ENCODE measurements around the gene HIVEP1.
"Not testable (repeated sequence)": the region's sequence is repeated elsewhere in the genome, so short reads cannot be mapped to it uniquely, and the experiment has no call there.

Gene HIVEP1

DNA sequence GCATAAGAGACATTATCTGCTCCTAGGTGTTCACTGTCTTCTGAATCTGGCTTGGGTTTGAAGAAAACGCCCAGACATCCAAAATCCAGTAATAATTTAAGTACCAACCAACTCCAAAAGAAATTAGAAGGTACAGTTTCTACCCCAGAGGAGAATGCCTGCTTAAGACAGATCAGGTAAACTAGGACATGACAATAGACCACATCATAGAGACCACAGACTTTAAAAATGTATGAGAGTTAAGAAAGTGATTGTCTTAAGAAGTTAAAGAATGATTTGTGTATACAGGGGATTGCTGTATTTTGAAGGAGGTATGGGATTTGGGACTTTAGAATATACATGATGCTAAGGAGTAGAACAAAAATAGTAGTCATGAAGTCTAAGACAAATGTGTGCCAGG lies 157.3 kb downstream of the HIVEP1 start:
- DNase-seq (no peak), ATAC-seq (no peak)
- Mint-ChIP-seq H3K27ac (no peak overlapping the region), H3K27me3 (no peaks in the 10 kb centered on the region), H3K9me3 (no peaks in the 10 kb centered on the region), H3K4me1 (no peaks in the 10 kb centered on the region), H3K4me3 (no peak overlapping the region)

- no peak overlapping the region for H3K27ac Mint-ChIP-seq
- DNase-seq = no peak
- H3K4me3 Mint-ChIP-seq = no peak overlapping the region
- no peaks in the 10 kb centered on the region for H3K27me3 Mint-ChIP-seq
- no peak for ATAC-seq
- no peaks in the 10 kb centered on the region for H3K9me3 Mint-ChIP-seq
- H3K4me1 Mint-ChIP-seq = no peaks in the 10 kb centered on the region
Observed at GRCh38 chr6:12170351-12171092, 158.4 kb downstream of the HIVEP1 start.

- H3K27me3 Mint-ChIP-seq = no peaks in the 10 kb centered on the region
- no peak overlapping the region for H3K27ac Mint-ChIP-seq
- ATAC-seq (no peak), DNase-seq (no peak)
- H3K9me3 Mint-ChIP-seq = no peaks in the 10 kb centered on the region
- H3K4me1 Mint-ChIP-seq = no peaks in the 10 kb centered on the region
- no peak overlapping the region for H3K4me3 Mint-ChIP-seq
Observed at GRCh38 chr6:12171717-12172116, 159.6 kb downstream of the HIVEP1 start.

DNA sequence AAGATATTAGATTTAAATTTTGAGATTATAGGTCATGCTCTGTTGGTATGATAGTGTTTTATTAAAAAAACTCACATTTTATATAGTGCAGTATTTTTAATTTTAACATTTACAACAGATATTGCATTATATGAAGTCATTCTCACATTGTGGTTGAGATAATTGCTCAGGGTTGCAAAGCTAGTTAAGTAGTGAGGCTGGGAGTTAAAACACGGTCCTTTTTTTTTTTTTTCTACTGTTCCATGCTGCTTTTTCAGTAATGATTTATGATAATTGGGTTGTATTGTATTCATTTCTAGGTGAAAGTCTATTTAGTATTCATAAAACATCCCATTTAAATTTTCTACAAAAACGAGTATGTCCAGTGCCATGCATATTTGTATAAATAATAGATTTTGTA lies 160.5 kb downstream of the HIVEP1 start:
- H3K4me1 Mint-ChIP-seq = no peaks in the 10 kb centered on the region
- no peaks in the 10 kb centered on the region for H3K9me3 Mint-ChIP-seq
- H3K27me3 Mint-ChIP-seq = no peaks in the 10 kb centered on the region
- ATAC-seq (no peak), DNase-seq (no peak)
- no peak overlapping the region for H3K27ac Mint-ChIP-seq
- no peak overlapping the region for H3K4me3 Mint-ChIP-seq

DNA sequence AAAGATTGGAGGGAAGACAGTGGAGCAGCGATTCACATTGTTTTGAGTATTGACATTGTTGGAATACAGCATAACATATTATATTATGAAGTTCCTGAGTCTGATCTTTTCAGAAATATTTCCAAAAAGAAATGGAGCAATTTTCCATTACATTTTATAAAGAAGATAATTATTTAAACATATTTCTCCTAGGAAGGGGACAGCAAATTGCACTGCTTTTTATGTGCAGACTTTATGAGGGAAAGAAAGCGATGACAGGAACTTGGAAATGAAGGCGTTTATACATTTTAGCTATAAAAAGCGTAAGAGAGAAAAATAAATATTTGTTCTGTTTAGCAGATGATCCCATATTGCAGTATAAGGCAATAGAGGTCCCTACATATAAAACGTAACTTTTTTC lies 161.1 kb downstream of the HIVEP1 start:
- H3K4me3 Mint-ChIP-seq = no peak overlapping the region
- no peak for DNase-seq
- no peaks in the 10 kb centered on the region for H3K9me3 Mint-ChIP-seq
- H3K4me1 Mint-ChIP-seq = no peaks in the 10 kb centered on the region
- ATAC-seq = no peak
- no peaks in the 10 kb centered on the region for H3K27me3 Mint-ChIP-seq
- H3K27ac Mint-ChIP-seq = no peak overlapping the region

DNA sequence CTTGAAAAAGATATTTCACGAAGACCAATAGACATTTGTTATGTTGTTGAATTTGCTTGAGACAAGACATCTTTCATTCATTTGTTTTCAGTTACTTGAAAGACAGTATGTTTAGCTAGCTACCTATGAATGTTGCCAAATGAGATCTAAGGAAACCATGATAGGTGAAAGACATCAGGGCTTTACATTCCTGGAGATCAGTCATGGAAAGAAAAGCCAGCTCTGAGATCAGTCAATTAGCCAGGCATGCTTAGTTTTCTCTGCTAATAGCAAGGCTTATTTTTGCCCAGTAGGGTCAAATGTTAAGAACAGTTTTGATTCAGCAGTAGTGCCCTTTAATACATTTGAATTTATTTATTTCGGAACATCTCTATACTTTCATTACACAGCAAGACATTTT lies 161.5 kb downstream of the HIVEP1 start:
- ATAC-seq (no peak), DNase-seq (no peak)
- no peaks in the 10 kb centered on the region for H3K9me3 Mint-ChIP-seq
- H3K27me3 Mint-ChIP-seq = no peaks in the 10 kb centered on the region
- no peaks in the 10 kb centered on the region for H3K4me1 Mint-ChIP-seq
- H3K27ac Mint-ChIP-seq = no peak overlapping the region
- H3K4me3 Mint-ChIP-seq = no peak overlapping the region

GRCh38 chr6:12174878-12175277 lies 162.8 kb downstream of the HIVEP1 start:
- ATAC-seq (no peak), DNase-seq (no peak)
- Mint-ChIP-seq H3K4me1 (no peaks in the 10 kb centered on the region), H3K4me3 (no peak overlapping the region), H3K9me3 (no peaks in the 10 kb centered on the region), H3K27me3 (no peaks in the 10 kb centered on the region), H3K27ac (no peak overlapping the region)

- Mint-ChIP-seq H3K27ac (no peak overlapping the region), H3K27me3 (no peaks in the 10 kb centered on the region), H3K4me1 (no peaks in the 10 kb centered on the region), H3K4me3 (no peak overlapping the region), H3K9me3 (no peaks in the 10 kb centered on the region)
- ATAC-seq = no peak
- DNase-seq = no peak
Observed at GRCh38 chr6:12175626-12176025, 163.5 kb downstream of the HIVEP1 start.

DNA sequence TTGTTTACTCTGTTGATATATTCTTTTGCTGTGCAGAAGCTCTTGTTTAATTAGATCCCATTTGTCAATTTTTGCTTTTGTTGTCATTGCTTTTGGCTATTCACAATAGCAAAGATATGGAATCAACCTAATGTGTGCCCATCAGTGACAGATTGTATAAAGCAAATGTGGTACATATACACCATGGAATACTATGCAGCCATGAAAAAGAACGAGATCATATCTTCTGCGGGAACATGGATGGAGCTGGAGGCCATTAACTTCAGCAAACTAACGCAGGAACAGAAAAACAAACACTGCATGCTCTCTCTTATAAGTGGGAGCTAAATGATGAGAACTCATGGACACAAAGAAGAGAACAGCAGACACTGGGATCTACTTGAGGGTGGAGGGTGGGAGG lies 164.7 kb downstream of the HIVEP1 start:
- H3K4me3 Mint-ChIP-seq, DNase-seq, H3K4me1 Mint-ChIP-seq, H3K9me3 Mint-ChIP-seq, H3K27me3 Mint-ChIP-seq, ATAC-seq, H3K27ac Mint-ChIP-seq: not testable (repeated sequence)

DNA sequence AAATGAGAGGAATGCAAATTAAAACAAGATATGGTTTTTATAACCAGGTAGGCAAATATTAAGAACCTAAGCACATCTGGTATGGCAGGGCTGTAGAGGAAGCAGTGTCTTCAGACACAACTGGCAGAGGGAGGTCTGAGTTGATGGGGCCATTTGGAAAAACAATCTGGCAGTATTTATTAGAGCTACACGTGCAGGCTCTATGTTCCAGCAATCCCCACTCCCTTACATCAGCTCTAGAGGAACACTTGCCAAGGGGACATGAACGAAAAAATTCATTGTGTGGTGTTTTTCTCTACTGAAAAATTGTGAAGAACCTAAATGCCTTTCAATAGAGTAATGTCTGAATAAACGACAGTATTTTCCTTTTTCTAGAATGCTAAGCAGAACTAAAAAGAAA lies 166.4 kb downstream of the HIVEP1 start:
- Mint-ChIP-seq H3K27ac (no peak overlapping the region), H3K27me3 (no peaks in the 10 kb centered on the region), H3K9me3 (no peaks in the 10 kb centered on the region), H3K4me1 (peaks cover 9% of the 10 kb centered on the region), H3K4me3 (no peak overlapping the region)
- DNase-seq (no peak), ATAC-seq (no peak)

GRCh38 chr6:12181481-12181880 lies 169.4 kb downstream of the HIVEP1 start:
- Mint-ChIP-seq H3K4me1 (peaks cover 14% of the 10 kb centered on the region), H3K9me3 (no peaks in the 10 kb centered on the region), H3K4me3 (no peak overlapping the region), H3K27ac (no peak overlapping the region), H3K27me3 (no peaks in the 10 kb centered on the region)
- no peak for ATAC-seq
- no peak for DNase-seq

DNA sequence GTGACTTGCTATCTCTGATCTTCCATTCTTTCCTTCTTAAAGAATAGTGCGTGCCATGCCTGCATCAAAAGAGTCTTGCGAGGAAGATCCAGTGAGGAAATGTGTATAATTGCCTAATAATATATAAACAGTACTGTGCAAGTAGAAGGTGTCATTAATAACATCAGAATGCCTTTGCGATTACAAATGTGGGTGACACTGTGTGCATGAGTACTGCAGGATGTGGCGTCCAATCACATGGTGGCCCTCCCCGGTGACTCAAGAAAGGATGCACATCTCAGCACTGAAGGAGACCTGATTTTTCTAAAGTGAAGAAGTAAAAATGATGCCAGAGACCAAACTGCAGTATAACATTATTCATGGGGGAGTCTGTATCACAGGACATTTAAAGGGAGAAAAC lies 170.6 kb downstream of the HIVEP1 start:
- Mint-ChIP-seq H3K4me3 (no peak overlapping the region), H3K4me1 (peaks cover 14% of the 10 kb centered on the region), H3K27ac (no peak overlapping the region), H3K9me3 (no peaks in the 10 kb centered on the region), H3K27me3 (no peaks in the 10 kb centered on the region)
- DNase-seq (no peak), ATAC-seq (peak; percentile 72)

DNA sequence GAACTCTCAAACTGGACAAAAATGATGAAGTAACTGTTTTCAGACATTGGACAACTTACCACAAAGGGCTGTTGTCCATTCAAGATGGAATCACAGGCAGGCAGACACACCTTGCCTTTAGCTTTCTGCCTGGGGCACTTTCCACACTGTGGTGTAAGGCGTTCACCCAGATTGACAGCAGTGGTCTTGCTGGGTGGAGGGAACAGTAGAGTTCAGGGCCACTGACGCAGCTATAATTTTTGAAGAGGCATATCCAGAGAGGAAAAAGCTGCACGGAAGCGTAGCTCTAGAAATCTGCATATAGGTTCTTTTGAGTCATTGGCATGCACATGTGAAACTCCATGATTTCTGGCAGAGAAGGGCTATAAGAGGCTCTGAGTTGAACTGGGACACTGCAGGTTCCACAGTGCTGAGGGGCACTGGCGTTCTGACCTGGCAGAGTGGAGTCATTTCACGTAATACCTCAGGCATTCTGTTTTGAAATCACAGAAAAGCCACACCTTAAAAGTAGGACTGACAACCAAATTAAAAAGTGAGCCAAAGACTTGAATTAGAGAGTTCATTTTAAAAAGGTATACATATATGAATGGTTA lies 173.1 kb downstream of the HIVEP1 start:
- Mint-ChIP-seq H3K27me3 (no peaks in the 10 kb centered on the region), H3K9me3 (no peaks in the 10 kb centered on the region), H3K27ac (no peak overlapping the region), H3K4me3 (no peak overlapping the region), H3K4me1 (peaks cover 14% of the 10 kb centered on the region)
- DNase-seq (no peak), ATAC-seq (no peak)

- Mint-ChIP-seq H3K9me3 (no peaks in the 10 kb centered on the region), H3K4me3 (no peak overlapping the region), H3K4me1 (peaks cover 14% of the 10 kb centered on the region), H3K27me3 (no peaks in the 10 kb centered on the region), H3K27ac (no peak overlapping the region)
- ATAC-seq = no peak
- DNase-seq = no peak
Observed at GRCh38 chr6:12186528-12186927, 174.4 kb downstream of the HIVEP1 start.

DNA sequence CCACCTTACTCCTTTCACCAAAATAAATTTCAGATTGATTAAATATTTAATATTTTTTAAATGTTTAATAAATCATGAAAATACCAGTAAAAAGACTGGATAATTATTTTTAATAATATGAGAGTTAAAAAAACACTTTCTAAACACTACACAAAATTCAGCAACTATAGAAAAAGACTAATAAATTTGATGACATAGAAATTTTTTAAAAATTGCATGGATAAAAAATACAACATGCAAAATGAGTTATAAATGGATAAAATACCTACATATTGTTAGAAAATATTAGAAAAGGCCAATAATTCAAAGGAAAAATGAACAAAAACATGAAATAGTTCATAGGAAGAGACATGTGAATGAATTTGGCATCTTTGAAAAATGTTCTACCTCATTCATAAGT lies 177.0 kb downstream of the HIVEP1 start:
- H3K4me3 Mint-ChIP-seq = no peak overlapping the region
- peaks cover 6% of the 10 kb centered on the region for H3K4me1 Mint-ChIP-seq
- no peaks in the 10 kb centered on the region for H3K9me3 Mint-ChIP-seq
- ATAC-seq = no peak
- no peak for DNase-seq
- H3K27me3 Mint-ChIP-seq = no peaks in the 10 kb centered on the region
- H3K27ac Mint-ChIP-seq = no peak overlapping the region

DNA sequence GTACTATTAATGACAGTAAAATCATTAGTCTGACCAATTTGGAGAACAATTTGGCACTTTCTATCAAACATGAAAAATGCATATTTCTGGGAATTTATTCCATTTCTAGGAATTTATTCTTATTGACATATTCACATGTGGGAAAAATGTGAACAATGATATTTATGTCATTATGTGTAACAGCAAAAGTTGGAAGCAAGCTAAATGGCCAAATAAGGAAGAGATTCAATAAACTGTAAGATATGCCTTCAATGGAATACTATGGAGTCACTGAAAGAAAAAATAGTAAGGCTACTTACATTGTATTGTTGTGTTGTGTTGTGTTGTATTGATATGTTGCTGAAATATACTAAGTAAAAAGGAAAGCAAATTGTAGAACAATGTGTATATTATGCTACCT lies 177.5 kb downstream of the HIVEP1 start:
- no peaks in the 10 kb centered on the region for H3K27me3 Mint-ChIP-seq
- H3K4me3 Mint-ChIP-seq = no peak overlapping the region
- DNase-seq (no peak), ATAC-seq (no peak)
- peaks cover under 1% of the 10 kb centered on the region for H3K4me1 Mint-ChIP-seq
- H3K9me3 Mint-ChIP-seq = no peaks in the 10 kb centered on the region
- H3K27ac Mint-ChIP-seq = no peak overlapping the region

GRCh38 chr6:12190252-12190651 lies 178.1 kb downstream of the HIVEP1 start:
- H3K4me1 Mint-ChIP-seq = no peaks in the 10 kb centered on the region
- H3K4me3 Mint-ChIP-seq = no peak overlapping the region
- ATAC-seq (no peak), DNase-seq (no peak)
- no peaks in the 10 kb centered on the region for H3K9me3 Mint-ChIP-seq
- no peaks in the 10 kb centered on the region for H3K27me3 Mint-ChIP-seq
- no peak overlapping the region for H3K27ac Mint-ChIP-seq
